Right atrium auricular region (tissue), 2 donors: ENCODE results near the gene SNTA1. TPM values are rescaled to one million over a fixed set of nuclear protein-coding genes. Genes with fewer than 3 reads are reported as not detected.

Source experiments
- DNase-seq: peaks from one replicate; pipeline ENCODE4 v3.0.0-alpha.2; 2019; ENCODE audit warnings: low spot score
- H3K27ac ChIP-seq, 2 donors: fragments of 200-600 bp; sonication (generic); 1 replicate in 1 of 2; 2 replicates in 1 of 2; pipeline ENCODE4 v1.5.1; 2016 to 2019
- H3K27me3 ChIP-seq, 2 donors: fragments of 200-600 bp; sonication (generic); one replicate each; pipeline versions ENCODE4 v1.5.1 to v1.6.0; 2017 to 2019
- H3K36me3 ChIP-seq: fragments of 200-600 bp; sonication (generic); one replicate; pipeline ENCODE4 v1.5.1; 2016
- H3K4me1 ChIP-seq, 2 donors: fragments of 200-600 bp; sonication (generic); one replicate each; pipeline versions ENCODE4 v1.5.1 to v1.6.0; 2017 to 2019
- H3K4me3 ChIP-seq, 2 donors: fragments of 200-600 bp; sonication (generic); 1 replicate in 1 of 2; 2 replicates in 1 of 2; pipeline ENCODE4 v1.5.1; 2017 to 2019; ENCODE audit warnings: mild to moderate bottlenecking in 1 of 2, moderate library complexity in 1 of 2
- H3K9me3 ChIP-seq, 2 donors: fragments of 200-600 bp; sonication (generic); one replicate each; pipeline ENCODE4 v1.5.1; 2019
- total RNA-seq, 2 donors: library from RNA; depleted of rRNA; stranded (reverse); fragments of >200 nt; gene quantifications; one replicate each; pipeline ENCODE4 v1.1.0, GENCODE V29; 2016
- TF ChIP-seq, protein P1 (sequence below), 2 donors: fragments of 200-600 bp; sonication (generic); IDR thresholded peaks; one replicate each; pipeline ENCODE4 v1.5.1; 2019; ENCODE audit warnings: antibody characterized with exemption in 2 of 2

SNTA1 gene
- total RNA-seq, 2 donors from 2014 or later, result 183 to 295 TPM

DNA sequence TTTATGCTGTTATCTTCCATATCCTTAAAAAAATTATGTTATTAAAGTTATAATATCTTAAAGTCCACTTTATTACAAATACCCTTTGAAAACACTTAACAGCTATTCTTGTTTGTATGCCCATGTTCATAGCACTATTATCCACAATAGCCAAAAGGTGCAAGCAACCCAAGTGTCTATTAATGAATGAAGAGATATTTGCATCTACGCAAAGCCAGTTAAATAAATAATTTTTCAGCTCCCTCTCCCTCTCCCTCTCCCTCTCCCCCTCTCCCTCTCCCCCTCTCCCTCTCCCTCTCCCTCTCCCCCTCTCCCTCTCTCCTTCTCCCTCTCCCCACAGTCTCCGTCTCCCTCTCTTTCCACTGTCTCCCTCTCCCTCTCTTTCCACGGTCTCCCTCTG is 55.3 kb downstream of the SNTA1 start:
- TF ChIP-seq, protein P1, sequence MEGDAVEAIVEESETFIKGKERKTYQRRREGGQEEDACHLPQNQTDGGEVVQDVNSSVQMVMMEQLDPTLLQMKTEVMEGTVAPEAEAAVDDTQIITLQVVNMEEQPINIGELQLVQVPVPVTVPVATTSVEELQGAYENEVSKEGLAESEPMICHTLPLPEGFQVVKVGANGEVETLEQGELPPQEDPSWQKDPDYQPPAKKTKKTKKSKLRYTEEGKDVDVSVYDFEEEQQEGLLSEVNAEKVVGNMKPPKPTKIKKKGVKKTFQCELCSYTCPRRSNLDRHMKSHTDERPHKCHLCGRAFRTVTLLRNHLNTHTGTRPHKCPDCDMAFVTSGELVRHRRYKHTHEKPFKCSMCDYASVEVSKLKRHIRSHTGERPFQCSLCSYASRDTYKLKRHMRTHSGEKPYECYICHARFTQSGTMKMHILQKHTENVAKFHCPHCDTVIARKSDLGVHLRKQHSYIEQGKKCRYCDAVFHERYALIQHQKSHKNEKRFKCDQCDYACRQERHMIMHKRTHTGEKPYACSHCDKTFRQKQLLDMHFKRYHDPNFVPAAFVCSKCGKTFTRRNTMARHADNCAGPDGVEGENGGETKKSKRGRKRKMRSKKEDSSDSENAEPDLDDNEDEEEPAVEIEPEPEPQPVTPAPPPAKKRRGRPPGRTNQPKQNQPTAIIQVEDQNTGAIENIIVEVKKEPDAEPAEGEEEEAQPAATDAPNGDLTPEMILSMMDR (IDR thresholded peaks at IDR 0.05), result no peak

DNA sequence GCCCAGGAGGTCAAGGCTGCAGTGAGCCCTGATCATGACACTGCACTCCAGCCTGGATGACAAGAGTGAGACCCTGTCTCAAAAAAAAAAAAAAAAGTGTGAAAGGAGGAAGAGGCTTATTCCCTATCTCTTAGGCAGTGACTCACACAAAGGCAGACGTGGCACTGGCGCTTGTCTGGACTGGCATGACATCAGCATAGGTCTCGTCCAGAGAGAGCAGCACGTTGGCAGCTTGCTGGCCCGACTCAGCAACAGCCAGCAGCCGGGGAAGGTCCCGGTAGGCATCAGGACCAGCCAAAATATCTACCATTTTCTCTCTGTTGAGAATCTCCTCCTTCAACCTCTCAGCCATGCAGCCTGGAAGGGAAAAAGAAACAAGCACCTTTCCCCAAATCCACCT is 56.4 kb downstream of the SNTA1 start:
- no peak for DNase-seq
- H3K9me3 ChIP-seq, result no peaks in the 10 kb centered on the region
- peak overlapping the region; percentile 61 to 84 for H3K27ac ChIP-seq
- H3K27me3 ChIP-seq, result no peaks in the 10 kb centered on the region
- peaks cover 55% of the 10 kb centered on the region for H3K36me3 ChIP-seq
- H3K4me1 ChIP-seq, result no peaks in the 10 kb centered on the region
- no peak overlapping the region for H3K4me3 ChIP-seq
- TF ChIP-seq, protein P1 (IDR thresholded peaks at IDR 0.05), result no peak

More for the DNA sequence above, 55.3 kb downstream of the SNTA1 start:
- Histone ChIP-seq H3K4me1 (no peaks in the 10 kb centered on the region), H3K36me3 (peaks cover 54% of the 10 kb centered on the region), H3K9me3 (no peaks in the 10 kb centered on the region), H3K27me3 (no peaks in the 10 kb centered on the region), H3K4me3 (no peak overlapping the region), H3K27ac (no peak overlapping the region)
- no peak for DNase-seq

DNA sequence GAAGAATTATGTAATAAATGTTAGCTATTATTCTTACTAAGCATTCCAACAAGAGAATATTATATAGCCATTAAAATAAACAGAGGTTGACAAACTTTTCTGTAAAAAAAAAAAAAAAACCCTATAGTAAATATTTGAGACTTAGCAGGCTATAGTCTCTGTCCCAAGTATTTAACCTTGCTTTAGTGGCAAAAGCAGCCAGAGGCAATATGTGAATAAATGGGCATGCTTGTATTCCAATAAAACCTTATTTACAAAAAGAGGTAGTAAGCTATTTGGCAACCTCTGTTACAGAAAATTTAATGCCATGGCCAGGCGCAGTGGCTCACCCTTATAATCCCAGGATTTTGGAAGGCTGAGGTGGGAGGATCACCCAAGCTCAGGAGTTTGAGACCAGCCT is 56.9 kb downstream of the SNTA1 start:
- Histone ChIP-seq H3K27me3 (no peaks in the 10 kb centered on the region), H3K27ac (peak overlapping the region; percentile 61 to 84), H3K36me3 (peaks cover 55% of the 10 kb centered on the region), H3K4me3 (no peak overlapping the region), H3K9me3 (no peaks in the 10 kb centered on the region), H3K4me1 (no peaks in the 10 kb centered on the region)
- no peak for DNase-seq
- TF ChIP-seq, protein P1 (IDR thresholded peaks at IDR 0.05), result no peak

DNA sequence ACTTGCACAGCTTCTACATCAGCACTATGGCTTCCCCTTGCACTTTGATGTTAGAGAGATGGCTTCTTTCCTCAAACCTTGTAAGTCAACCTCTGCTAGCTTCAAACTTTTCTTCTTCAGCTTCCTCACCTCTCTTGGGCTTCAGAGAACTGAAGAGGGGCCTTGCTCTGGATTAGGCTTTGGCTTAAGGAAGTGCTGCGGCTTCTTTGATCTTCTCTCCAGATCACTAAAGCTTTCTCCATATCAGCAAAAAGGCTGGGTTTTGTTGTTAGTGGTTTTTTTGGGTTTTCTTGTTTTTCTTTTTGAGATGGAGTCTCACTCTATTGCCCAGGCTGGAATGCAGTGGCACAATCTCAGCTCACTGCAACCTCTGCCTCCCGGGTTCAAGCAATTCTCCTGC is 66.2 kb downstream of the SNTA1 start:
- Histone ChIP-seq H3K36me3 (peaks cover 66% of the 10 kb centered on the region), H3K4me1 (no peaks in the 10 kb centered on the region), H3K27me3 (no peaks in the 10 kb centered on the region), H3K27ac (no peak overlapping the region), H3K4me3 (no peak overlapping the region), H3K9me3 (no peaks in the 10 kb centered on the region)
- TF ChIP-seq, protein P1 (IDR thresholded peaks at IDR 0.05), result no peak
- DNase-seq, result no peak

DNA sequence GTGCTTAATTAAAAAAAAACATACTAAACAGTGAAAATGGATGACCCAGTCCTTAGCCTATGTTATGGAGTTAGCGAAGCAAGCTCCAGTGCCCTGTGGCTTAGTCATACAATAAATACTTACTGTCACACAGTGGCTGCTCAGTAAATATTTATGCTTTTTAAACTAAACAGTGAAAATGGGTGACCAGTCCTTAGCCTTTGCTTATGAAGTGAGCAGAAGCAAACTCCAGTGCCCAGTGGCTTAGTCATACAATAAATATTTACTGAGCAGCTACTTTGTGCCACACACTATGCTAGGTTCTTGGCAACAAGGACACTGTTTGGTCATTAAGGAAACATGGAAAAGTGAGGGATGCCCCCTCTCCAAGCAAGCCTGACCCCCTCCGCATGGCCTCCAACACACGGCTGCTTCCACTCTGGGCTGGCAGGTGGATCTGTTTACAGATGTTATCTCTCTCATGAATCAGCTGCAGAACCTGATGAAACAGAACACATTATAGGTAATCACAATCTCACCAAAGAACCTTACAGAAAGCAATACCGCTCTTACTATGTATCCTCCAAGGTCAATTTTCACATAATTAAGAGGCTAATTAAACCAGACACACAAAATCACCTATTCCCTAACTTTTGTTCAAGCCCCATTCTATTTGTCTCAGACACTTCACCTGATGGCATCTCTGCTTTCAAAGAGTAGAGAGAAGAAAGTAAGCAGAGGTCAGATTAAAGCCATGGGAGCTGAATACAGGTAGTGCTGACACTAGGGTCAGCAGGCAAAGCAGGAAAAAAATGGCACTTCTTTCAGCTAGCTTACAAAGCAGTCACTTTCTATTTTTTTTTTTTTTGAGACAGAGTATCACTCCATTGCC is 69.6 kb downstream of the SNTA1 start:
- no peaks in the 10 kb centered on the region for H3K4me1 ChIP-seq
- no peak overlapping the region for H3K27ac ChIP-seq
- no peaks in the 10 kb centered on the region for H3K27me3 ChIP-seq
- H3K4me3 ChIP-seq, result no peak overlapping the region
- no peaks in the 10 kb centered on the region for H3K9me3 ChIP-seq
- H3K36me3 ChIP-seq, result peaks cover 78% of the 10 kb centered on the region
- DNase-seq, result no peak
- TF ChIP-seq, protein P1 (IDR thresholded peaks at IDR 0.05), result no peak
